Astrocyte of the spinal cord (primary cell): ENCODE results near the gene ASPG.

Experiments
- DNase-seq: peaks from one replicate; pipeline ENCODE4 v3.0.0; 2011; ENCODE audit warnings: low read depth, low spot score
- H3K4me3 ChIP-seq: 2 replicates; pipeline ENCODE4 v1.5.1; 2011; ENCODE audit warnings: low read depth, mild to moderate bottlenecking, low read length, moderate library complexity
- CTCF ChIP-seq: IDR thresholded peaks from 2 replicates; pipeline ENCODE4 v1.5.1; 2012; ENCODE audit warnings: low read depth, mild to moderate bottlenecking, low read length, inconsistent platforms
- in situ Hi-C: cut with HindIII; loops from 2 replicates; pipeline ENCODE4 v1.10.0; 2017; ENCODE audit warnings: low sequenced_read_pairs

ASPG gene

GRCh38 chr14:104139460-104140212, 54.1 kb downstream of the ASPG start:
- DNase-seq = no peak
- in situ Hi-C loops = no loop called here
- TF ChIP-seq CTCF = no peak
- H3K4me3 ChIP-seq = no peak overlapping the region

- no peak for TF ChIP-seq CTCF
- H3K4me3 ChIP-seq = no peak overlapping the region
- in situ Hi-C loops = no loop called here
- DNase-seq = no peak
Observed at GRCh38 chr14:104140213-104140462, 54.6 kb downstream of the ASPG start.

DNA sequence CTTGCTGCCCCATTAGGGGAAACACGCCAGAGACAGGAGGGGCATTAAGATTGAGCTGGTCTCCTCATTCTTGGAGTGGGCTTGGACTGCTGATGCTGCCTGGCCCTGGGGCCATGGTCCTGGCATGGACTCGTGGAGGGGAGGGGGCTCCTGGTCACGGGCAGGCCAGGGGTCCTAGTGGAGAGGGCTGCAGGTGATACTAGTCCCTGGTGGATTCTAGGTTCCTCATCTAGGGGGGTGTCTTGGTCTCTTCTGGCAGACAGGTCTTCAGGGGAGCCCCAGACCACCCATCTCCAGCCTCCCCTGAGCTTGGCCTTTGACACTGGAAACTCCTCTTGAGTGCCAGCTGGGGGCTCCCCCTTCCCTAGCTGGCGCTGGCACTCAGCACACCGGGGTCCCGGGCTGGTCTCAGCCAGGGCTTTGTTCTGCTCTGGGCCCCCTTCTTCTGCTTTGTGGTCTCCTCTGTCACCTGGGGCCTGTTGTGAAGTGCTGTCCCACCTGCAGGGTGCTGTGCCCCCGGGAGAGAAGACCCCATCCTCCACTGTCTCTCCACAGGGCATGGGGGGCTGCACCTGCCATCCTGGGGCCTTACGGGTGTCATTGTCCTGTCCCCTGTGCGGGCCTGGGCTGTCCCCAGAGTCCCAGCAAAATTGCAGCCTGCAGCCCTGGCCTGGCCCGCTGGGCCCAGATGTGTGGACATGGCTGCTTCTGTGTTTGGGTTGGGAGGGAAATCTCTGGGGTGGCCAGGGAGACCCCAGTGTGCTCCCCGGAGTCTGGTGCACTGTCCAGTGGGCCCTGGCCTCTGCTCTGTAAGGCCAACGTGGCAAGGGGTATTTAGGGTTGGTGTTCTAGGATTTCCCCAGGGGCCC, 55.2 kb downstream of the ASPG start:
- TF ChIP-seq CTCF = no peak
- H3K4me3 ChIP-seq = no peak overlapping the region
- in situ Hi-C loops = no loop called here
- no peak for DNase-seq

GRCh38 chr14:104141621-104142091, 56.2 kb downstream of the ASPG start:
- H3K4me3 ChIP-seq = no peak overlapping the region
- DNase-seq = no peak
- in situ Hi-C loops = no loop called here
- TF ChIP-seq CTCF = no peak

GRCh38 chr14:104142136-104142945, 56.8 kb downstream of the ASPG start:
- in situ Hi-C loops = no loop called here
- no peak for DNase-seq
- no peak overlapping the region for H3K4me3 ChIP-seq
- TF ChIP-seq CTCF = no peak

- in situ Hi-C loops = no loop called here
- DNase-seq = no peak
- TF ChIP-seq CTCF = no peak
- no peak overlapping the region for H3K4me3 ChIP-seq
Observed at GRCh38 chr14:104142946-104143470, 57.5 kb downstream of the ASPG start.
